Measurements from ENCODE around the gene RPRM. TPM values are rescaled to one million over a fixed set of nuclear protein-coding genes. Genes with fewer than 3 reads are reported as not detected.
"Not testable (repeated sequence)": the region's sequence is repeated elsewhere in the genome, so short reads cannot be mapped to it uniquely, and the experiment has no call there.

Gene RPRM
- total RNA-seq, 1 experiment from 2014 or later = not detected

GRCh38 chr2:153455861-153456260, 22.7 kb downstream of the RPRM start:
- peak; percentile 4 for DNase-seq (ENCODE audit: low read depth)

DNA sequence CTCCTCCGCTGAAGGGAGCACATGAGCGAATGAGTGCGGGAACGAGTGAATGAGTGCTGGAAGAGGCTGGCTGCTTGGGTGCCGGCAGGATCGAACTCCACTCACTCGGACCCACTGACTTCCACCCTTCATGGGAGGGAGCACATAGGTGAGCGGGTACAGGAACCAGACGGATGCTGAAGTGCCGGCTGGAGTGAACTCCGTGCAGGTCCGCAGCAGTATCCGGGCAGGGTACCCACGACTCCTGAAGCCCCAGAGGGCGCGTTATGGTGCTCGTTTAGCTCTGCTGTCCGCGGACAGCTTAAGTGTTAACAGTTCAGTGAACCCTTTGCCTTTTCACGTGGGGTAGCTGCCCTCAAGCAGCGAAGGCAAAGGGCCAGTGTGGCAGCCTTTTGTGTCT, 23.2 kb downstream of the RPRM start:
- no peak for DNase-seq (ENCODE audit: low read depth)

- no peak for DNase-seq (ENCODE audit: low read depth)
Observed at GRCh38 chr2:153451611-153452010, 27.0 kb downstream of the RPRM start.

DNA sequence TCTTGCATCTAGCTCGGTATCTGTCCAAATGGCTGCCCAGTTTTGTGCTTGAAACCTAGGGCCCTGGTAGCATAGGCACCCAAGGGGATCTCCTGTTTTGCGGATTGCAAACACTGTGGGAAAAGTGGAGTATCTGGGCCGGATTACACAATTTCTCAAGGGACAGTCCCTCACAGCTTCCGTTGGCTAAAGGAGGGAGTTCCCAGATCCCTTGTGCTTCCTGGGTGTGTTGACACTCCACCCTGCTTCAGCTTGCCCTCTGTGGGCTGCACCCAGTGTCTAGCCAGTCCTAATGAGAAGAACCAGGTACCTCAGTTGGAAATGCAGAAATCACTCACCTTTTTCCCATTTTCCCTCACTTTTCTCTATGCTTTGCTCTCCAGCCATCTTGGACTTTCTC, 35.5 kb downstream of the RPRM start:
- DNase-seq (ENCODE audit: low read depth) = no peak

GRCh38 chr2:153442616-153443015, 35.9 kb downstream of the RPRM start:
- DNase-seq (ENCODE audit: low read depth) = not testable (repeated sequence)

DNA sequence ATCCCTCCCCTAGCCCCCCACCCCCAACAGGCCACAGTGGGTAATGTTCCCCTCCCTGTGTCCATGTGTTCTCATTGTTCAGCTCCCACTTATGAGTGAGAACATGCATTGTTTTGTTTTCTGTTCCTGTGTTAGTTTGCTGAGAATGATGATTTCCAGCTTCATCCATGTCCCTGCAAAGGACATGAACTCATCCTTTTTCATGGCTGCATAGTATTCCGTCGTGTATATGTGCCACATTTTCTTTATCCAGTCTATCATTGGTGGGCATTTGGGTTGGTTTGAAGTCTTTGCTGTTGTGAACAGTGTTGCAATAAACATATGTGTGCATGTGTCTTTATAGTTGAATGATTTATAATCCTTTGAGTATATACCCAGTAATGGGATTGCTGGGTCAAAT, 38.5 kb downstream of the RPRM start:
- DNase-seq (ENCODE audit: low read depth) = not testable (repeated sequence)

- DNase-seq (ENCODE audit: low read depth) = no peak
Observed at GRCh38 chr2:153433403-153433802, 45.2 kb downstream of the RPRM start.

GRCh38 chr2:153432381-153432780, 46.2 kb downstream of the RPRM start:
- DNase-seq (ENCODE audit: low read depth) = no peak

GRCh38 chr2:153431114-153431513, 47.4 kb downstream of the RPRM start:
- DNase-seq (ENCODE audit: low read depth) = no peak

All from RPMI7951 (cell line).